Neural progenitor cell (in vitro differentiated cells): Measurements from ENCODE around the gene LGMN. TPM values are rescaled to one million over a fixed set of nuclear protein-coding genes. Genes with fewer than 3 reads are reported as not detected.
"Not testable (repeated sequence)": the region's sequence is repeated elsewhere in the genome, so short reads cannot be mapped to it uniquely, and the experiment has no call there.

ENCODE experiments used
- DNase-seq: peaks from one replicate; pipeline ENCODE4 v3.0.0-alpha.2; 2016; ENCODE audit warnings: low spot score
- H2AFZ ChIP-seq: fragments of 200-600 bp; sonication (generic); replicated peaks from 2 replicates; pipeline ENCODE4 v1.6.1; 2016; ENCODE audit warnings: antibody characterized with exemption
- H3F3A ChIP-seq: fragments of 200-600 bp; sonication (generic); 2 replicates; pipeline ENCODE4 v1.6.1; 2016; ENCODE audit warnings: antibody characterized with exemption, low read depth
- H3K27ac ChIP-seq: fragments of 200-600 bp; sonication (generic); 2 replicates; pipeline ENCODE4 v1.5.1; 2016; ENCODE audit warnings: mild to moderate bottlenecking
- H3K27me3 ChIP-seq: fragments of 200-600 bp; sonication (generic); 2 replicates; pipeline ENCODE4 v1.6.1; 2016; ENCODE audit warnings: mild to moderate bottlenecking, moderate library complexity
- H3K36me3 ChIP-seq: fragments of 200-600 bp; sonication (generic); 2 replicates; pipeline ENCODE4 v1.5.1; 2016
- H3K4me1 ChIP-seq: fragments of 200-600 bp; sonication (generic); 2 replicates; pipeline ENCODE4 v1.6.1; 2016; ENCODE audit warnings: mixed run types
- H3K4me2 ChIP-seq: fragments of 200-600 bp; sonication (generic); 2 replicates; pipeline ENCODE4 v1.6.1; 2016
- H3K4me3 ChIP-seq: fragments of 200-600 bp; sonication (generic); 2 replicates; pipeline ENCODE4 v1.5.1; 2016
- H3K79me2 ChIP-seq: fragments of 200-600 bp; sonication (generic); 2 replicates; pipeline ENCODE4 v1.6.1; 2016; ENCODE audit warnings: low read depth
- H3K9ac ChIP-seq: fragments of 200-600 bp; sonication (generic); 2 replicates; pipeline ENCODE4 v1.6.1; 2016
- H3K9me3 ChIP-seq: fragments of 200-600 bp; sonication (generic); 2 replicates; pipeline ENCODE4 v1.5.1; 2016; ENCODE audit warnings: low read depth
- H4K20me1 ChIP-seq: fragments of 200-600 bp; sonication (generic); 2 replicates; pipeline ENCODE4 v1.6.1; 2016; ENCODE audit warnings: low read depth
- H3K27ac Mint-ChIP-seq: 3 replicates; pipeline ENCODE4 v1.8.0; 2021; ENCODE audit warnings: mixed read lengths
- H3K27me3 Mint-ChIP-seq: 2 replicates; pipeline ENCODE4 v1.8.0; 2022; ENCODE audit warnings: low read depth, mild to moderate bottlenecking, inconsistent platforms, moderate library complexity, mixed read lengths; ENCODE audit not compliant: insufficient read depth
- H3K36me3 Mint-ChIP-seq: 3 replicates; pipeline ENCODE4 v1.8.0; 2021; ENCODE audit warnings: mixed read lengths
- H3K4me1 Mint-ChIP-seq: 3 replicates; pipeline ENCODE4 v1.8.0; 2021; ENCODE audit warnings: mixed read lengths
- H3K4me3 Mint-ChIP-seq: 3 replicates; pipeline ENCODE4 v1.8.0; 2021; ENCODE audit warnings: mild to moderate bottlenecking, moderate library complexity, mixed read lengths
- H3K9me3 Mint-ChIP-seq: 3 replicates; pipeline ENCODE4 v1.8.0; 2020; ENCODE audit warnings: mixed read lengths
- CTCF ChIP-seq: fragments of 200-600 bp; sonication (generic); IDR thresholded peaks from 2 replicates; pipeline ENCODE4 v1.5.1; 2017; ENCODE audit warnings: antibody characterized with exemption, mild to moderate bottlenecking
- EZH2 ChIP-seq: fragments of 200-600 bp; sonication (generic); IDR thresholded peaks from 2 replicates; pipeline ENCODE4 v1.6.1; 2017; ENCODE audit warnings: antibody characterized with exemption, mild to moderate bottlenecking, moderate library complexity
- EZH2phosphoT487 ChIP-seq: fragments of 200-600 bp; sonication (generic); IDR thresholded peaks from 2 replicates; pipeline ENCODE4 v1.6.1; 2017; ENCODE audit warnings: antibody characterized with exemption
- total RNA-seq: library from RNA; depleted of rRNA; stranded (reverse); fragments of >200 nt; gene quantifications from 2 replicates; pipeline ENCODE4 v1.2.3, GENCODE V29; 2015; ENCODE audit warnings: low replicate concordance

Gene LGMN
- total RNA-seq, 1 donor from 2014 or later, result 87.0 TPM

- Histone ChIP-seq H3K9ac (no peak overlapping the region), H3K27me3 (peaks cover 37% of the 10 kb centered on the region), H3K4me2 (no peak overlapping the region), H3K27ac (no peak overlapping the region), H3K36me3 (no peaks in the 10 kb centered on the region), H4K20me1 (no peaks in the 10 kb centered on the region), H3K9me3 (no peaks in the 10 kb centered on the region), H3K79me2 (no peaks in the 10 kb centered on the region), H2AFZ (no peak overlapping the region), H3F3A (no peaks in the 10 kb centered on the region), H3K4me1 (peaks cover 6% of the 10 kb centered on the region), H3K4me3 (no peak overlapping the region)
- Mint-ChIP-seq H3K36me3 (no peaks in the 10 kb centered on the region), H3K27me3 (peaks cover 6% of the 10 kb centered on the region), H3K27ac (no peak overlapping the region), H3K9me3 (no peaks in the 10 kb centered on the region), H3K4me1 (peaks cover 3% of the 10 kb centered on the region), H3K4me3 (no peak overlapping the region)
- DNase-seq, result peak; percentile 31
- no peak for TF ChIP-seq CTCF
- no peak for TF ChIP-seq EZH2
- TF ChIP-seq EZH2phosphoT487, result no peak
Observed at GRCh38 chr14:92684801-92685560, 63.4 kb downstream of the LGMN start.

- TF ChIP-seq EZH2, result no peak
- TF ChIP-seq EZH2phosphoT487, result no peak
- TF ChIP-seq CTCF, result no peak
- Mint-ChIP-seq H3K9me3 (no peaks in the 10 kb centered on the region), H3K27ac (no peak overlapping the region), H3K27me3 (peaks cover 2% of the 10 kb centered on the region), H3K4me3 (no peak overlapping the region), H3K36me3 (no peaks in the 10 kb centered on the region), H3K4me1 (peaks cover 3% of the 10 kb centered on the region)
- Histone ChIP-seq H3K4me1 (peaks cover 6% of the 10 kb centered on the region), H3K9ac (no peak overlapping the region), H3K9me3 (no peaks in the 10 kb centered on the region), H3K4me2 (no peak overlapping the region), H3K27ac (no peak overlapping the region), H3K36me3 (no peaks in the 10 kb centered on the region), H3K4me3 (no peak overlapping the region), H4K20me1 (no peaks in the 10 kb centered on the region), H3K79me2 (no peaks in the 10 kb centered on the region), H2AFZ (no peak overlapping the region), H3K27me3 (peaks cover 22% of the 10 kb centered on the region), H3F3A (no peaks in the 10 kb centered on the region)
- no peak for DNase-seq
Observed at GRCh38 chr14:92683041-92683440, 65.4 kb downstream of the LGMN start.

- TF ChIP-seq EZH2phosphoT487 (no peak), CTCF (peak; percentile 93)
- no peak overlapping the region for H3K9ac ChIP-seq
- Mint-ChIP-seq H3K36me3 (peaks cover 2% of the 10 kb centered on the region), H3K4me1 (peaks cover 10% of the 10 kb centered on the region), H3K27ac (no peak overlapping the region), H3K27me3 (peaks cover 2% of the 10 kb centered on the region), H3K4me3 (no peak overlapping the region), H3K9me3 (no peaks in the 10 kb centered on the region)
- no peaks in the 10 kb centered on the region for H3K36me3 ChIP-seq
- no peaks in the 10 kb centered on the region for H3F3A ChIP-seq
- no peaks in the 10 kb centered on the region for H3K4me1 ChIP-seq
- DNase-seq, result peak; percentile 88
- no peaks in the 10 kb centered on the region for H4K20me1 ChIP-seq
- H3K27ac ChIP-seq, result no peak overlapping the region
- H3K4me3 ChIP-seq, result no peak overlapping the region
- no peak overlapping the region for H3K4me2 ChIP-seq
- no peaks in the 10 kb centered on the region for H3K79me2 ChIP-seq
- no peaks in the 10 kb centered on the region for H3K9me3 ChIP-seq
- H2AFZ ChIP-seq, result no peak overlapping the region
- H3K27me3 ChIP-seq, result peaks cover 5% of the 10 kb centered on the region
Observed at GRCh38 chr14:92680781-92681650, 67.4 kb downstream of the LGMN start.

GRCh38 chr14:92680330-92680729 lies 68.1 kb downstream of the LGMN start:
- not testable (repeated sequence) for H3K79me2 ChIP-seq, H3K27me3 Mint-ChIP-seq, H3K27ac Mint-ChIP-seq, H3K9me3 Mint-ChIP-seq, DNase-seq, H3K36me3 ChIP-seq, H3K27me3 ChIP-seq, H2AFZ ChIP-seq, H3K4me1 ChIP-seq, H3K36me3 Mint-ChIP-seq, H3K9me3 ChIP-seq, H3K27ac ChIP-seq, H3F3A ChIP-seq, H3K4me3 Mint-ChIP-seq, H3K4me2 ChIP-seq, H3K4me3 ChIP-seq, H4K20me1 ChIP-seq, H3K9ac ChIP-seq
- H3K4me1 Mint-ChIP-seq, result peaks cover 14% of the 10 kb centered on the region
